ENCODE measurements around the gene DOCK6.
"Not testable (repeated sequence)": the region's sequence is repeated elsewhere in the genome, so short reads cannot be mapped to it uniquely, and the experiment has no call there.

Gene DOCK6

DNA sequence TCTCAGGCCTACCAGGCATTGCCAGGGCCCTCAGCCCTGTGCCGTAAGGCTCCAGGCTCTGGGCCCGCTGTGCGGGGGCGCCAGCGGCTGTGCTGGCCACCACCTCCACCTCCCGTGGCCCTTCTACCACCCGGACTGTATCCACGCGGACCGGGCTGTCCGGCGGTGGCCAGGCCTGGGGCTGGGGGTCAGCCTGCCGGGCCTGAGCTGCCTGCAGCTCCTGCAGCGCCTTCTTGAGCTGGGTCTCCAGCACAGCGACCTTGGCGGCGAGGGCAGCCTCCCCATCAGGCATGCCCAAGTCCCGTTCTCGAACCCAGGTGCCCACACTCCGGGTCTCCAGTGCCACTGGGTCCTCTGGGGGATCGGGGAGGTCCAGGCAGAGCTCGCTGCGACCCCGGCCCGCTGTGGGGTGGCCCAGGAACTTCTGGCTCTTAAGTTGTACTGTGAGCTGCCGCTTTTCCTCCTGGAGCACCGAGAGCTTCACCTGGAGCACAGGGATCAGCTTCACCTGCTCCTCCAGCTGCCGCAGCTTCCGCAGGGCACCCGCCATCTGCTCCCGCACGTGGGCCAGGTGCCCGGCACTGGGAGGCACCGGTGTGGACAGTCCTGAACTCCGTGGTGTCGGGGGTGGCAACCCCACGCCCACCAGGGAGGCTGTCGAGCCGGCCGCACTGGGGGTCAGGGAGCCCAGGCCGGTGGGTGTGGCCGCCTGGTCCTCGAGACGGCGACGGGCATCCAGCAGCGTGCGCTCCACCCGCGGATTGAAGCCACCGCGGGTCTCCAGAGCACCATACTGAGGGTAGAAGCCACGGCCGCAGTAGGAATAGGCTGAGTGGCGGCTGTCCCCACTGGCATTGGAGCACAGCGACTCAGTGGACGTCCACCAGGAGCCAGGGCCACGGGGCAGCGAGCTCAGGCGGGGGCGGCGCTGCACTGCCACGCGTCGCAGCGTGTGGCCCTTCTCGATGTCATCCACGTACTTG, 69.1 kb downstream of the DOCK6 start:
- H3K27me3 Mint-ChIP-seq, result peaks cover 44% of the 10 kb centered on the region
- no peak overlapping the region for H3K4me3 Mint-ChIP-seq
- H3K36me3 Mint-ChIP-seq, result no peaks in the 10 kb centered on the region
- H3K27ac Mint-ChIP-seq, result no peak overlapping the region
- H3K9me3 Mint-ChIP-seq, result no peaks in the 10 kb centered on the region
- ATAC-seq, result no peak
- peaks cover 11% of the 10 kb centered on the region for H3K4me1 Mint-ChIP-seq

DNA sequence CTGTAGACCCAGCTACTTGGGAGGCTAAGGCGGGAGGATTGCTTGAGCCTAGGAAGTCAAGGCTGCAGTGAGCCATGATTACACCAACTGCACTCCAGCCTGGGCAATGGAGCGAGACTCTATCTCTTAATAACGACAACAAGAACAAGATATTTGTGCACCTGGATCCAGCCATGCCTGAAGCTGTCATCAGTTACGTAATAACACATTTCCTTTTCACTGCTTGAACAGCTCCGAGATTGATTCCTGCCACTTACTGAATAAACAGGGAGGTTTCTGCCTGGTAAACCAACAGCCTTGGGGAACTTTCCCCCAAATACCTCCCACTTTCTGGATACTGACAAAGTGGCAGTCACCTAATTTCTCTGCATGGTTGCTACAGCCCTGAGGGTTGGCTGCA, 70.4 kb downstream of the DOCK6 start:
- no peak for ATAC-seq
- Mint-ChIP-seq H3K9me3 (no peaks in the 10 kb centered on the region), H3K27me3 (peaks cover 55% of the 10 kb centered on the region), H3K36me3 (no peaks in the 10 kb centered on the region), H3K4me3 (no peak overlapping the region), H3K27ac (no peak overlapping the region), H3K4me1 (peaks cover 8% of the 10 kb centered on the region)

DNA sequence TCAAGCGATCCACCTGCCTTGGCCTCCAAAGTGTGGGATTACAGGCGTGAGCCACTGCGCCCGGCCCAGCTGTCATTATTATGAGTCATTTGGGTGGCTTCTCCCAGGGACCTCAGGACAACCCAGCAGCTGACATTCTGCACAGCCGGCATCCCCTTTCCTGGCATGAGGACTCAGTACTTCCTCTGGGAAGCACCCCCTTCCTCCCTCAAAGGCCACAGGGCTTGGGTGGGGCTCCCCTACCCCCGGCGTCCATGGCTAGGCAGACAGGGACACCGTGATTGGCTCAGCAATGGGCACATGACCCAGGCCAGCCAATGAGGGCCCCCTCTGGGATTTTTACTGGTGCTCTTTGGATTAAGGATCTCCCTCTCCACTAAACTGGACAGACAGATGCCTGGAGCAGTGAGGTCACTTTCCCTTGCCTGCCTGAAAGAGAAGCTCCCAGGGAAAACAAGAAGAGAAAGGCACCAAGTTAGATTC, 71.0 kb downstream of the DOCK6 start:
- H3K36me3 Mint-ChIP-seq, result no peaks in the 10 kb centered on the region
- no peak for ATAC-seq
- peaks cover 55% of the 10 kb centered on the region for H3K27me3 Mint-ChIP-seq
- H3K27ac Mint-ChIP-seq, result no peak overlapping the region
- H3K4me3 Mint-ChIP-seq, result no peak overlapping the region
- no peaks in the 10 kb centered on the region for H3K9me3 Mint-ChIP-seq
- H3K4me1 Mint-ChIP-seq, result peaks cover 1% of the 10 kb centered on the region

DNA sequence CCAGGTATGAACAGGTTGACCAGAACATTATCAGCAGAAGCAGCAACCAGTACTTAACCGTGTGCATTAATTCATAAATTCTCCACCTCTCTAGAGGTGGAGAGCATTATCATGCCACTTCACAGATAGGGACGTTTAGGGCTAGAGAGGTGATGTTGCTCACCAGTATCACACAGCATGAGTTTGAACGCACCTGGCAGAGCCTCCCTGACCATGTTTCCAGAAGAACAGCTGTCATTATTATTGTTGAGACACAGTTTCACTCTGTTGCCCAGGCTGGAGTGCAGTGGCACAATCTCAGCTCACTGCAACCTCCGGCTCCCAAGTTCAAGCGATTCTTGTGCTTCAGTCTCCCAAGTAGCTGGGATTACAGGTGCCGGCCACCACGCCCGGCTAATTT, 71.8 kb downstream of the DOCK6 start:
- H3K4me1 Mint-ChIP-seq, result no peaks in the 10 kb centered on the region
- no peak overlapping the region for H3K4me3 Mint-ChIP-seq
- no peaks in the 10 kb centered on the region for H3K36me3 Mint-ChIP-seq
- H3K27me3 Mint-ChIP-seq, result peaks cover 55% of the 10 kb centered on the region
- no peaks in the 10 kb centered on the region for H3K9me3 Mint-ChIP-seq
- no peak for ATAC-seq
- no peak overlapping the region for H3K27ac Mint-ChIP-seq

DNA sequence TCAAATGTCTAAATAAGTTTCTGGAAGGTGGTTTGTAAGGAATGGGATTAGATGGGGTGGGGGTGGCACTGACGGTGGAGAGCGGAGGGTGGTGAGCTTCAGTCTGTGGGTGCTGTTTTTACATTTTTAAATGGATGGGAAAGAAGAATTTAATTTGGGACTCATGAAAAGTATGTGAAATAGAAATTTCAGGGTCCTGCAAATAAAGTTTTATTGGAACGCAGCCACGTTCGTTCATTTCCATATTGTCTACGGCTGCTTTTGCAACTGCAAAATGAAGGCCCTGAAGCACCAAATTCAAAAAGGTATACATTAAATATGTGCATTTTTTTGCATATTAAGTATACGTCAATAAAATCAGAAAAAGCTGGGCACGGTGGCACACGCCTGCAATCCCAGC, 74.9 kb downstream of the DOCK6 start:
- no peaks in the 10 kb centered on the region for H3K36me3 Mint-ChIP-seq
- ATAC-seq, result no peak
- no peak overlapping the region for H3K27ac Mint-ChIP-seq
- H3K27me3 Mint-ChIP-seq, result peaks cover 57% of the 10 kb centered on the region
- H3K4me3 Mint-ChIP-seq, result no peak overlapping the region
- no peaks in the 10 kb centered on the region for H3K4me1 Mint-ChIP-seq
- H3K9me3 Mint-ChIP-seq, result no peaks in the 10 kb centered on the region

DNA sequence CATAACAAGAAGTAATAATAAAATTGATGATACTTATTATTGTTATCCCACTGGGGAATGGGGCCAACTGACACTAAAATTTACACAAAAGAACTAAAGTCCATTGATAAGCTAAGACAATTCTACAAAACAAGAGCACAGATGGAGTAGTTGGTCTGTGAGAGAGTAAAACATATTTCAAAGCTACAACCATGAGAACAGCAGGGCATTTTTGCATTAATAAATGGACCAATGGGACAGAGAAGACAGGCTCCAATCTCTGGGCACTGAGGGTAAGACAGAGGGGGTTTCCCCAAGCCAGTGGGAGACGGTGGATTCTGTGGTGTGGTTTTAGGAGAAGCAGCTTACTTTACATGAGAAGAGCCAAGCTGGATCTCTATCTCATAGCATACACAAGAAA, 79.3 kb downstream of the DOCK6 start:
- H3K4me1 Mint-ChIP-seq, result peaks cover 23% of the 10 kb centered on the region
- H3K36me3 Mint-ChIP-seq, result no peaks in the 10 kb centered on the region
- H3K4me3 Mint-ChIP-seq, result no peak overlapping the region
- ATAC-seq, result no peak
- H3K27me3 Mint-ChIP-seq, result peaks cover 65% of the 10 kb centered on the region
- no peak overlapping the region for H3K27ac Mint-ChIP-seq
- no peaks in the 10 kb centered on the region for H3K9me3 Mint-ChIP-seq

DNA sequence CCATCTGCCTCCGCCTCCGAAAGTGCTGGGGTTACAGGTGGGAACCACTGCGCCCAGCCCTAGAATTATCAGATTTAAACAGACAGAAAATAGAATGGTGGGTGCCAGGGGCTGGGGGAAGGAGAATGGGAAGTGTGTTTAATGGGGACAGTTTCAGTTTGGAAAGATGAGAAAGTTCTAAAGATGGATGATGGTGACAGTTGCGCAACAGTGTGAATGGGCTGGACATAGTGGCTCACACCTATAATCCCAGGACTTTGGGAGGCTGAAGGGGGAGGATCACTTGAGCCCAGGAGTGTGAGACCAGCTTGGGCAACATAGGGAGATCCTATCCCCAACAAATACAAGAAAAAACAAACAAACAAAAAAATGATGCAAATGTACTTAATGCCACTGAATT, 80.8 kb downstream of the DOCK6 start:
- peaks cover 23% of the 10 kb centered on the region for H3K4me1 Mint-ChIP-seq
- H3K4me3 Mint-ChIP-seq, result no peak overlapping the region
- H3K27me3 Mint-ChIP-seq, result peaks cover 57% of the 10 kb centered on the region
- no peaks in the 10 kb centered on the region for H3K36me3 Mint-ChIP-seq
- no peak overlapping the region for H3K27ac Mint-ChIP-seq
- no peaks in the 10 kb centered on the region for H3K9me3 Mint-ChIP-seq
- ATAC-seq, result no peak

DNA sequence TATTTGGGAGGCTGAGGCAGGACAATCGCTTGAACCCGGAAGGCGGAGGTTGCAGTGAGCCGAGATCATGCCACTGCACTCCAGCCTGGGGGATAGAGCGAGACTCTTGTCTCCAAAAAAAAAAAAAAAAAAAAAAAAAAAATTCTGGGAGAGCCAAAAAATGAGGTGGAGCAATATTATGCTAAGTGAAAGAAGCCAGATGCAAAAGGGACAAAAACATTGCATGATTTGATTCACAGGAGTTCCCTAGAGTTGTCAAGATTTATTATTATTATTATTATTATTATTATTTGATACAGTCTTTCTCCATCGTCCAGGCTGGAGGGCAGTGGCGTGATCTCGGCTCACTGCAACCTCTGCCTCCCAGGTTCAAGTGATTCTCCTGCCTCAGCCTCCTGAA, 81.3 kb downstream of the DOCK6 start:
- H3K27ac Mint-ChIP-seq, H3K36me3 Mint-ChIP-seq, H3K4me3 Mint-ChIP-seq, ATAC-seq, H3K9me3 Mint-ChIP-seq: not testable (repeated sequence)
- Mint-ChIP-seq H3K4me1 (peaks cover 23% of the 10 kb centered on the region), H3K27me3 (peaks cover 56% of the 10 kb centered on the region)

DNA sequence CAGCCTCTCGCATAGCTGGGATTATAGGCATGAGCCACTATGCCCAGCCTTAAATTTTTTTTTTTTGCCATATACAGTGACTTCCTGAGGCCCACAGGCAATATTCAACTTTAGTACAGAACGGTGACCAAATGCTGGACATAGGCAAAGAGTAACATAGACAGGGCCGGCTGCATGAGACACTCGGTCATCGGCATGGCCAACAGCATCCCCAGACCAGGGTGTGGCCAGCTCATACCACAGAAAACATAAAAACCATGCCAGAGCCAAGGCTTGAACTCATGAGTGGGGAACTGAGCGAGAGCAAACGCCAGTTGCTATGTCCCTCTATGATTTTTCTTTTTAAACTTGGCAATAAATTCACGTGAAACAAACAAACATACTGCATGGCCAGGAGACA, 82.0 kb downstream of the DOCK6 start:
- no peak for ATAC-seq
- H3K27ac Mint-ChIP-seq, result peak overlapping the region; percentile 27
- peaks cover 56% of the 10 kb centered on the region for H3K27me3 Mint-ChIP-seq
- H3K36me3 Mint-ChIP-seq, result no peaks in the 10 kb centered on the region
- H3K4me3 Mint-ChIP-seq, result peak overlapping the region; percentile 63
- H3K9me3 Mint-ChIP-seq, result no peaks in the 10 kb centered on the region
- H3K4me1 Mint-ChIP-seq, result peaks cover 23% of the 10 kb centered on the region

DNA sequence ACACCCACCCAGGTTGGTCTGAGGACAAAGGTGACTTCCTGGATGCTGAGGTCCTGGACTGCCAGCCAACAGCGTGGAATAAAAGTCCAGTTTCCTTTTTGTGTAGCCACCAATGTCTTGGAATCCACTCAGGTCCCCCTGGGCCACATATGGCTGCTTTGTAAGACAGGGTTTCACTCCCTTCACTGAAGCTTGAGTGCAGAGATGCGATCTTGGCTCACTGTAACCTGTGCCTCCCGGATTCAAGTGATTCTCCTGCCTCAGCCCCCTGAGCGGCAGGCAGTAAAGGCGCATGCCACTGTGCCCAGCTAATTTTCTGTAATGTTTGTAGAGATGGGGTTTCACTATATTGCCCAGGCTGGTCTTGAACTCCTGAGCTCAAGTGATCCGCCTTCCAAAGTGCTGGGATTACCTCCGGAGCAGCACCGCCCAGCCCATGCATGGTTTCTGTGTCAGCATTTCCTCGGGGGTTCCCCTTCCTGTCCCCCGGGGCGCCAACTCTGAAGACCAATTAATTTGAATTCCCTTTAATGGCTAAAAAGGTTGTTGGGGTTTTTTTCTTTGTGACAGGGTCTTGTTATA, 82.5 kb downstream of the DOCK6 start:
- no peaks in the 10 kb centered on the region for H3K36me3 Mint-ChIP-seq
- peak overlapping the region; percentile 27 for H3K27ac Mint-ChIP-seq
- H3K4me1 Mint-ChIP-seq, result peaks cover 23% of the 10 kb centered on the region
- H3K27me3 Mint-ChIP-seq, result peaks cover 59% of the 10 kb centered on the region
- ATAC-seq, result peak; percentile 88
- H3K9me3 Mint-ChIP-seq, result no peaks in the 10 kb centered on the region
- H3K4me3 Mint-ChIP-seq, result peak overlapping the region; percentile 63

DNA sequence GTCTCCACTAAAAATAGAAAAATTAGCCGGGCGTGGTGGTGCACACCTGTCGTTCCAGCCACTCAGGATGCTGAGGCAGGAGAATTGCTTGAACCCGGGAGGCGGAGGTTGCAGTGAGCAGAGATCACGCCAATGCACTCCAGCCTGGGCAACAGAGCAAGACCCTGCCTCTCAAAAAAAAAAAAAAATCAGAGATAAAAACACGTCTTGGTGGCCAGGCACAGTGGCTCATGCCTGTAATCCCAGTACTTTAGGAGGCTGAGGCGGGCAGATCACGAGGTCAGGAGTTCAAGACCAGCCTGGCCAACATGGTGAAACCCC, 83.2 kb downstream of the DOCK6 start:
- peak overlapping the region; percentile 63 for H3K4me3 Mint-ChIP-seq
- not testable (repeated sequence) for ATAC-seq, H3K36me3 Mint-ChIP-seq, H3K27ac Mint-ChIP-seq, H3K9me3 Mint-ChIP-seq
- H3K4me1 Mint-ChIP-seq, result peaks cover 23% of the 10 kb centered on the region
- peaks cover 54% of the 10 kb centered on the region for H3K27me3 Mint-ChIP-seq

DNA sequence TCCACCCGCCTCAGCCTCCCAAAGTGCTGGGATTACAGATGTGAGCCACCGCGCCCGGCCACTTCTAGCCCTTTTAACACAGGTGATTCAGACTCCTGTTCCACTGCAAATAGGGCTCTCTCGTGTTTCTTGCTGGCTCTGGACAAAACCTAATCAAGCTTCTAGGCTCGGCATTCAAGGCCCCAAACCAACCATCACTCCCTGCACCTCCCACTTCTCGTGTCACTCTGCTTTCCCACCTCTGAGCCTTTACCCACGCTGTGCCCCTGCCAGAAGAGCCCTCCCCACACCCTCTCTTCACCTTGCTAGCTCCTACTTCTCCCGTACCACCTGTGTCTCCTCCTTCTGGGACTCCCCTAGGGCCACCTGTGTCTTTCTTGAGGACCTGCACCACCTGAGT, 84.7 kb downstream of the DOCK6 start:
- H3K4me3 Mint-ChIP-seq, result no peak overlapping the region
- peaks cover 39% of the 10 kb centered on the region for H3K27me3 Mint-ChIP-seq
- no peak for ATAC-seq
- peaks cover 23% of the 10 kb centered on the region for H3K4me1 Mint-ChIP-seq
- no peaks in the 10 kb centered on the region for H3K36me3 Mint-ChIP-seq
- H3K27ac Mint-ChIP-seq, result no peak overlapping the region
- no peaks in the 10 kb centered on the region for H3K9me3 Mint-ChIP-seq

DNA sequence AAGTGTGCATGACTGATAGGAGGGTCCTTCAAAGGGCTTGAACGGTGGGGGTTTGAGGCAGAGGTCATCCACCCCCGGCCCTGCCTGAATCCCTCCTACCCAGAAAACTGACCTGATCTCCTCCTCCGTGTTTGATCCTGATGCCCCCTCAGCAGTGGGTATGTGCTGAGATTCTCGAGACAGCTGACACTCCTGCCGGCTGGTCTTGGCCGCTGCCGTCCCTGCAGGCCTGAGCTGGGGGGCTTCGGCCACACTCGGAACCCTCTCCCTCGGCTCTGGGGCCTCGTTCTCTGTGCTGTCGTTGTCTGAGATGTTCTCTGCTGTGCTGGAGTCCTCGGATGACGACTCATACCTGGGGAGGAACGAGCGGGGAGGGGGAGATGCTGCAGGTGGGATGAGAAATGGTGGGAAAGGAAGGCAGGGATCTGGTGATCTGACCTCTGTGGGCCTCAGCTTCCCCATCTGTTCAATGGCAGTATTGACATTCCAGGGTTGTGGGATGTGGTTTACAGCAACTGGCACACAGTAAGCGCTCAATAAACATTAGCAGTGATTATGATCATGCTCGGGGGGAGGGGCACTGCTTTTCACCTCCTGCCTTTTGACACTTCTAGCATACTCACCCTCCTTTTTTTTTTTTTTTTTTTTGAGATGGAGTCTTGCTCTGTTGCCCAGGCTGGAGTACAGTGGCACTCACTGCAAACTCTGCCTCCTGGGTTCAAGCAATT, 85.7 kb downstream of the DOCK6 start:
- H3K9me3 Mint-ChIP-seq, result no peaks in the 10 kb centered on the region
- peaks cover 22% of the 10 kb centered on the region for H3K4me1 Mint-ChIP-seq
- H3K4me3 Mint-ChIP-seq, result no peak overlapping the region
- peaks cover 36% of the 10 kb centered on the region for H3K27me3 Mint-ChIP-seq
- H3K36me3 Mint-ChIP-seq, result no peaks in the 10 kb centered on the region
- H3K27ac Mint-ChIP-seq, result no peak overlapping the region
- ATAC-seq, result no peak

DNA sequence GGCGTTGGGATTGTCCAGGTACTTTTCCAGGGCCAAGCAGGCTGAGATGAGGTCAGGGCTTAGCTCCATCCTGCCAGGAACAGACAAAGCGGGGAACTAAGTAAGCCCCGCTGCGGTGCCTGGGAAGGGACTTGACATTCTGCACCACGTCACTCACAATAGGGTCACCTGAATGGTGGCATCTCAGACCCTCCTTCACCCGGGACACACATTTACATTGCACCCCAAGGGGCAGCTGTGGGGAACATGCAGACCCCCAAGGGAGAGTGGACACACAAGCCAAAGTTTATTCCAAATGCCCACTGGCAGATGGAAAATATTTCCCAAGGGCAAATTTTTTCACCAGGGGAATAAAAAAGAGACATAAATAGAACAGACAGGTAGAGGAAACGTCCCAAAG, 86.4 kb downstream of the DOCK6 start:
- no peaks in the 10 kb centered on the region for H3K36me3 Mint-ChIP-seq
- H3K27ac Mint-ChIP-seq, result no peak overlapping the region
- H3K4me1 Mint-ChIP-seq, result peaks cover 17% of the 10 kb centered on the region
- no peak overlapping the region for H3K4me3 Mint-ChIP-seq
- ATAC-seq, result no peak
- H3K27me3 Mint-ChIP-seq, result peaks cover 29% of the 10 kb centered on the region
- no peaks in the 10 kb centered on the region for H3K9me3 Mint-ChIP-seq

DNA sequence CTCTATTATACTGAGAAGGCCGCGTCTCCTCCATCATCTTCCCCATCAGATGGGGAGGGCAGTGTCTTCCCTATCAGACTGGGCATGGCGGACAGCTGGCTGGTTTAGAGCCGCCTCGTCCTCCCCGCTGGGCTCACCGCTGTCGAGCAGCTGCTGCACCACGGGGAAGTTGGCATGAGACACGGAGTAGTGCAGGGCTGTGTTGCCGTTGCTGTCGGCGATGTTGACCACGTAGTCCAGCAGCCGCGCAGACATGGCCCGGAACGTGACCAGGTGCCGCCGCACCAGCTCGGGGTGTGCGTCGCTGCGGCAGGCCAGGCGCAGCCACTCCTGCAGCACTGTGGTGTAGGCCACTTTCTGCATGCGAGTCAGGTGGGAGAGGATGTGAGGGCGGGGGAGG, 88.0 kb downstream of the DOCK6 start:
- Mint-ChIP-seq H3K27ac (no peak overlapping the region), H3K4me1 (peaks cover 4% of the 10 kb centered on the region), H3K9me3 (no peaks in the 10 kb centered on the region), H3K4me3 (no peak overlapping the region), H3K27me3 (peaks cover 37% of the 10 kb centered on the region), H3K36me3 (no peaks in the 10 kb centered on the region)
- ATAC-seq, result no peak
